GM18868 (cell line): Measurements from ENCODE around the gene GALNT9.

Experiments used
- ATAC-seq: cut with Tn5 transposase; IDR thresholded peaks from one replicate; pipeline ENCODE4 v1.9.1; 2021; ENCODE audit warnings: mild to moderate bottlenecking, moderate library complexity; ENCODE audit not compliant: unreplicated experiment

The GALNT9 gene

DNA sequence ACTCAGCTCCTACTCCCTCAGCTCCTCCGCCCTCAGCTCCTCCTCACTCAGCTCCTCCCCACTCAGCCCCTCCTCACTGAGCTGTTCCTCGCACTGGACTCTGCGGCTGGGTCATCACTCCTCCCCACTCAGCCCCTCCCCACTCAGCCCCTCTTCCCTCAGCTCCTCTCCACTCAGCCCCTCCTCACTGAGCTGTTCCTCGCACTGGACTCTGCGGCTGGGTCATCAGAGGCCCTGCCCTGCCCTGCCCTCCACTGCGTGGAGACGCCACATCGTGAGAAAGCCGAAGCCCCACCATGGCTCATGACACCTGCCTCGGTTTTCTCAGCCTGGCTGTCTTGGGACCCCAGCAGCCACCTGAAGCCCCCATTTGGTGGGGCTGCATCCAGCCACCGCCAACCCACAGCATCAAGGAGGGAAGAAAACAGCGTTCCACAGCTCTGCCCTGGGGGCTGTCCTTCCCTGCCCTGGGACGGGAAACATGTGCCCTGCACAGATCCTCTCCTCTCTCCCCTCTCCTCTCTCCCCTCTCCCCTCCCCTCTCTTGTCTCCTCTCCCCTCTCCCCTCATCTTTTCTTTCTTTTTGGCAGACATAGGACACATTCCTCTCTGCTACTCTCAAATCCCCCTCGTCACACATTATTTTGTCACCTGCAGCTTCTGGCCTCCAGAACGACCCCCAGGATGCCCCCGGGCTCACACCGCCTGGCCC is 167.4 kb downstream of the GALNT9 start:
- no peak for ATAC-seq

DNA sequence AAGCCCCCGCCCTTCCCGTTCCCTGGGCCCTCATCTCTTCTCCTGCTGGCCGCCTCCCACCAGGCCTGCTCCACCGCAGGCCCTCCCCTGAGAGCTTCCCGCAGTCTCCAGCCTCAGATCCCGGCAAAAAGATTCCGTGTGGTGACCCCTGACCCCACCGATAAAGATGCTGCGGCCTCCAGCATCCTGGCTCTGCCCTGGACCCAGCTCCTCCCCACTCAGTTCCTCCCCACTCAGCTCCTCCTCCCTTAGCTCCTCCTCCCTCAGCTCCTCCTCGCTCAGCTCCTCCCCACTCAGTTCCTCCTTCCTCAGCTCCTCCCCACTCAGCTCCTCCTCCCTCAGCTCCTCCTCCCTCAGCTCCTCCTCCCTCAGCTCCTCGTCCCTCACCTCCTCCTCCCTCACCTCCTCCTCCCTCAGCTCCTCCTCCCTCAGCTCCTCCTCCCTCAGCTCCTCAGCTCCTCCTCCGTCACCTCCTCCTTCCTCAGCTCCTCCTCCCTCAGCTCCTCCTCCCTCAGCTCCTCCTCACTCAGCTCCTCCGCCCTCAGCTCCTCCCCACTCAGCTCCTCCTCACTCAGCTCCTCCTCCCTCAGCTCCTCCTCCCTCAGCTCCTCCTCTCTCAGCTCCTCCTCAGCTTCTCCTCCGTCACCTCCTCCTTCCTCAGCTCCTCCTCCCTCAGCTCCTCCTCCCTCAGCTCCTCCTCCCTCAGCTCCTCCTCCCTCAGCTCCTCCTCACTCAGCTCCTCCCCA is 168.2 kb downstream of the GALNT9 start:
- ATAC-seq = no peak

DNA sequence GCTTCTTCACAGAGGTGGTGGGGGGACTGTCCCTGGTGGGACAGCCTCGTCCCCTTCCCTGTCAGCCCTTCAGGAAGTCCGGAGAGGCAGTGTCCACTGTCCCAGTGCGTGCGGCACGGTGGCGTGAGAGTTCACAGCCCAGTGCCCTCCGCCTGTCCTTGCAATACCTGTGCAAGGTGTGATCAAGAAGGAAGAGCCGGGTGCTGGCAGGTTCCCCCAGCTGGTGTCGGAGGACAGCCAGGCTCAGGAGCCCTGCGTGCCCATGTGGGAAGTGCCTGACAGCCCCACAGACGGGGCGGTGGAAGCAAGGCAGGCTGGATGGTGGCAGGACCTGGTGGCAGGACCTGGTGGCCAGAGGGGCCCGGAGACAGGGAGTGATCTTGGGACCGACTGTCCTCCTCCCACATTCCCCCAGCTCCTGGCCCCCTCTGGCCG is 168.8 kb downstream of the GALNT9 start:
- ATAC-seq = no peak

GRCh38 chr12:132160016-132160415 is 169.4 kb downstream of the GALNT9 start:
- no peak for ATAC-seq

DNA sequence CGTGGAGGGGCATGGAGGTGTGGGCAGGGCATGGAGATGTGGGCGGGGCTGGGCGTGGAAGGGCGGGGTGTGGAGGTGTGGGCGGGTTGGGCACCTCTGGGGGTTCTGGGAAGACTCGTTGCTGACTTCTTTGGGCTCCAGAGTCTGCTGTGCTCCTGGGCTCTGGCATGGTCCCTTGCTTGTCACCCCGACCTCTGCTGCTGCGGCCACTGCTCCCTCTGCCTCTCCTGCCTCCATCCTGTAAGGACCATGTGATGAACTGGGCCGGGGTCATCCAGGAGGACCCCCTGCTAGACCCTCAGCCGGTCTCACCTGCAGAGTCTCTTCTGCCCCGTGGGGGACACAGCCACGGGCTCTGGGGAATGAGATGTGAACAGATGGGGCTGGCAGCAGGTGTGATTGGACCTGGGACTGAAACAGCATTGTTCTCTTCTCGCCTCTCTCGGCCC is 169.8 kb downstream of the GALNT9 start:
- no peak for ATAC-seq

GRCh38 chr12:132158677-132159554 is 170.5 kb downstream of the GALNT9 start:
- no peak for ATAC-seq

- no peak for ATAC-seq
Observed at GRCh38 chr12:132157733-132158409, 171.5 kb downstream of the GALNT9 start.

DNA sequence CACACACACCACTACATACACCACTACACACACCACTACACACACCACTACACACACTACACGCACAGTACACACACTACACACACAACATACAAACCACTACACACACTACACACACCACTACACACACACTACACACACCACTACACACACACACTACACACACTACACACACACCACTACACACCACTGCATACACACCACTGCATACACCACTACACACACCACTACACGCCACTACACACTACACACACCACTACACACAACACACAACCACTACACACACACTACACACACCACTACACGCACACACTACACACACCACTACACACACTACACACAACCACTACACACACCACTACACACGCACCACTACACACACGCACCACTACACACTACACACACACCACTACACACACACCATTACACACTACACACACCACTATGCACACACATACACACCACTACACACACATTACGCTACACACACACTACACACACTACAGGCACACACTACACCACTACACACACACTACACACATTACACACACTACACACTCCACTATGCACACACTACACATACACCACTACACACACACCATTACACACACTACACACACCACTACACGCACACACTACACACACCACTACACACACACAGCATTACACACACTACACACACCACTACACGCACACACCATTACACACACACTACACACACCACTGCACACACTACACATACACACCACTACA is 172.6 kb downstream of the GALNT9 start:
- ATAC-seq = no peak

DNA sequence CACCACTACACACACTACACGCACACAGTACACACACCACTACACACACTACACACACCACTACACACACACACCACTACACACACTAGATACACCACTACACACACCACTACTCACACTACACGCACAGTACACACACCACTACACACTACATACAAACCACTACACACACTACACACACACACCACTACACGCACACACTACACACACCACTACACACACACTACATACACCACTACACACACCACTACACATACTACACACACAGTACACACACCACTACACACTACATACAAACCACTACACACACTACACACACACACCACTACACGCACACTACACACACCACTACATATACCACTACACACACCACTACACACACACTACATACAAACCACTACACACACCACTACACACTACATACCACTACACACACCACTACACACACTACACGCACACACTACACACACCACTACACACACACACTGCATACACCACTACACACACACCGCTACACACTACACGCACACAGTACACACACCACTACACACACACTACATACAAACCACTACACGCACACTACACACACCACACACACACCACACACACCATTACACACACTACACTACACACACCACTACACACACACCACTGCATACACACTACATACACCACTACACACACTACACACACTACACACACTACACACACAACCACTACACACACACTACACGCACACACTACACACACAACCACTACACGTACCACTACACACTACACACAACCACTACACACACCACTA is 173.4 kb downstream of the GALNT9 start:
- no peak for ATAC-seq

DNA sequence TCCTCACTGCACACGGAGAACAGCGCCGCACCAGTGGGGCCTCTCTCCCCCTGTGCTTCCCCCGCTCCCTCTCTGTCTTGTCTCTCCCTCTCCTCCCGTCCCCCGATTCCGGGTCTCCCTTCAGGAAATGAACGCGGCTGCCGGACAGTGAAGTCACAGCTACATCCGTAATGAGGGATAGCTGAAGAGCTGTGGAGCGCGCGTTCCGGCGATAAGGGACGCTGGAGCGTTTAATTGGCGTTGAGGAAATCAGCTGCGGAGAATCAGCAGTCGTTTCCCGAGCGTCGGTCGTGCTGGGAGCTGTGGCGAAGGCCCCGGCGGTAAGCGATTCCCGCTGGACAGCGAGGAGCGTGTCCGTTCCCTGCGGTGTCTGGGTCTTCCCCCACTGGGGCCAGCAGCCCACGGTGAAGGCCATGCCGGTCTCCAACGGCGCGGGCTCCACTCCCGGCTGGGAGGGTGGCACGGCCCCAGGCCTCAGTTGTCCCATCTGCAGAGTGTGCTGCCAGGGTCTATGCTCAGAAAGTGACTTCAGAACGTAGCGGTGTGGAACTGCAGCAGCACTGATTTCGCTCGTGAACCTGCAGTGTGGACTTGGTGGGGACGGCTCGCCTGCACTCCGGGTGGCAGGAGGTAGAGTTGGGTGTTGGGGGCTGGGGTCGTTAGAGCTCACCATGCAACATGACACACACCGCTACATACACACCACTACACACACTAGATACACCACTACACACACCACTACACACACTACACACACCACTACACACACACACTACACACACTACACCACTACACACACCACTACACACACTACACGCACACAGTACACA is 174.2 kb downstream of the GALNT9 start:
- no peak for ATAC-seq

DNA sequence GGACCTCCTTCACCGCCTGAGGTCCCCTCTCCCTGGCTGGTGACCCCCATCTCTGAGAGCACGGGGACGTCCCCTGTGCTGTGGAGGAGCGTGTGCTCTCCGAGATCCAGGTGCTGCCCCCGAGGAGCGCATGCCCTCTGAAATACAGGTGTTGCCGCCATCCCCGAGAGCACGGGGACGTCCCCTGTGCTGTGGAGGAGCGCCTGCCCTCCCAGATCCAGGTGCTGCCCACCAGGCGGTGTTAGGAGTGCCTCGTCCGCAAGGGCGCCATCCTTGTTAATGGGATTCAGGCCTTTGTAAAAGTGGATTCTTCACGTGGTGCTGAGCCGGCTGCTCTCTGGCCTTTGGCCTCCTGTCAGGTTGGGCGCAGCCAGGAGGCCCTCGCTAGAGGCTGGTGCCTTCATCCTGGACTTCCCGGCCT is 175.0 kb downstream of the GALNT9 start:
- ATAC-seq = no peak

DNA sequence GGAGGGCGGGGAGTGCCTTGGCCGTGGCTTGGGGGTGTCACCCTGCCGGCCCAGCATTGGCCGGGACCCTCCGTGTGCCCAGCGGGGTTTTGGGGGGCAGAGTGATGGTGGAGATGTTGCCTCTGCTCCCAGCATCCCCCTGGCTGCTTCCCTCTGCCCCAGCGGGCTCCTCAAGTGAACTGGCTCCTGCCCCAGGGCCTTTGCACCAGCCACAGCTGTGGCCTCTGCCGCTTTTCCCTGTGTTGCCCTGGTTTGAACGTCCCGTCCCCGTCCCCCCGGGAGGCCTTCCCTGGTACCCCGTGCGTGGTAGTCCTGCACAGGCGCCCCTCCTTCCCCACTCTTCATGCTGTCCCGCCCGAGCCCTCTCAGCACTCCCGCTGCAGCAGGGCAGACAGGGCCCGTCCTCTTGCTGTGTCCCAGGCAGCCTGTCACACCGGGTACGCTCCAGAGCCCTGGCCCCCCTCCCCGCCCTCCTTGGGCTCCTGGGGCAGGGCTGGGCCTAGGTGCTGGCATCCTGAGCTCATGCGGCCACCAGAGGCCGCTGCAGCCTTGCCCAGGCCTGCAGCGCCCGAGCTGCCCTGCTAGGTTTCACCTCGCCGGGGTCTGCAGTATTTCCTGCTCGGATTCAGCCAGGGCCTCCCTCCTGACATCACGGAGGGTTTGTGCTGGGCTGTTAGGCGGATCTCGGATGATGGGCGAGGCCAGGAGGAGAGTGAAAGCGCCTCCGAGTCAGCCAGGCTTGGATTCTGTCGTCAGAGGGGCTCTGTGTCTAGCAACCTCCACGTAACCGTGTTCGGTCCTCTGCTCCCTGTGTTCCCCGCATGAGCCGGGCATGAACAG is 175.7 kb downstream of the GALNT9 start:
- ATAC-seq = peak; percentile 83

GRCh38 chr12:132152953-132153352 is 176.4 kb downstream of the GALNT9 start:
- no peak for ATAC-seq

GRCh38 chr12:132152411-132152821 is 177.0 kb downstream of the GALNT9 start:
- no peak for ATAC-seq

GRCh38 chr12:132151766-132152410 is 177.5 kb downstream of the GALNT9 start:
- ATAC-seq = no peak

GRCh38 chr12:132151145-132151765 is 178.1 kb downstream of the GALNT9 start:
- ATAC-seq = no peak

GRCh38 chr12:132150780-132151144 is 178.6 kb downstream of the GALNT9 start:
- no peak for ATAC-seq
